Gastroesophageal sphincter (tissue), 4 donors: ENCODE measurements around the gene TMEM154. TPM values are rescaled to one million over a fixed set of nuclear protein-coding genes. Genes with fewer than 3 reads are reported as not detected.

Experiments used
- ATAC-seq: fragments of 150-250 bp; one replicate; pipeline ENCODE4 v1.9.1; 2016; ENCODE audit warnings: mild to moderate bottlenecking, moderate library complexity
- H3K27ac ChIP-seq, 4 donors: fragments of 200-600 bp; sonication (generic) in 3 of 4; 1 replicate in 3 of 4; 2 replicates in 1 of 4; pipeline ENCODE4 v1.5.1; 2016 to 2019
- H3K27me3 ChIP-seq: fragments of 200-600 bp; sonication (generic); one replicate; pipeline ENCODE4 v1.5.1; 2019
- H3K36me3 ChIP-seq, 2 donors: fragments of 200-600 bp; sonication (generic); one replicate each; pipeline ENCODE4 v1.5.1; 2019; ENCODE audit warnings: control low read depth in 1 of 2
- H3K4me1 ChIP-seq, 3 donors: fragments of 200-600 bp; sonication (generic); 1 replicate in 2 of 3; 2 replicates in 1 of 3; pipeline ENCODE4 v1.5.1; 2016 to 2019; ENCODE audit warnings: control low read depth in 2 of 3
- H3K4me3 ChIP-seq, 2 donors: fragments of 200-600 bp; sonication (generic); one replicate each; pipeline ENCODE4 v1.5.1; 2019; ENCODE audit warnings: mild to moderate bottlenecking in 1 of 2, moderate library complexity in 1 of 2
- H3K9me3 ChIP-seq, 3 donors: fragments of 200-600 bp; sonication (generic); one replicate each; pipeline ENCODE4 v1.5.1; 2017 to 2019; ENCODE audit warnings: control low read depth in 2 of 3
- EP300 ChIP-seq: sonication (generic); formaldehyde crosslinking; IDR thresholded peaks from one replicate; pipeline ENCODE4 v1.6.1; 2017; ENCODE audit warnings: antibody characterized with exemption, mild to moderate bottlenecking
- POLR2A ChIP-seq, 2 donors: fragments of 450-650 bp; IDR thresholded peaks; one replicate each; pipeline ENCODE4 v1.6.1; 2017; ENCODE audit warnings: antibody characterized with exemption in 2 of 2, mild to moderate bottlenecking in 2 of 2, moderate library complexity in 1 of 2
- POLR2AphosphoS5 ChIP-seq: sonication (generic); formaldehyde crosslinking; IDR thresholded peaks from one replicate; pipeline ENCODE4 v1.6.1; 2017; ENCODE audit warnings: antibody characterized with exemption
- WGBS, 2 donors: methylation state at CpG; one replicate each; pipeline ENCODE4 v1.1.5; 2018; ENCODE audit warnings: low coverage in 1 of 2; 5-methylcytosine and 5-hydroxymethylcytosine counted together
- total RNA-seq, 4 donors: library from RNA; depleted of rRNA; stranded (reverse); fragments of >200 nt; gene quantifications; one replicate each; pipeline ENCODE4 v1.1.0, GENCODE V29; 2016
- TF ChIP-seq, protein P1 (sequence below), 4 experiments: fragments of 200-600 bp in 2 of 4; fragments of 450-650 bp in 2 of 4; sonication (generic) in 1 of 4; IDR thresholded peaks; one replicate each; pipeline ENCODE4 v1.5.1; 2017 to 2019; ENCODE audit warnings: antibody characterized with exemption in 4 of 4, mild to moderate bottlenecking in 2 of 4, moderate library complexity in 2 of 4

The TMEM154 gene
- total RNA-seq, 4 donors from 2014 or later, result 0.77 to 13.6 (median 3.8) TPM

- H3K4me3 ChIP-seq, result no peak overlapping the region
- no peaks in the 10 kb centered on the region for H3K9me3 ChIP-seq
- no peaks in the 10 kb centered on the region for H3K27me3 ChIP-seq
- no peak for ATAC-seq
- H3K36me3 ChIP-seq, result no peaks in the 10 kb centered on the region
- no peak for TF ChIP-seq POLR2A (IDR thresholded peaks at IDR 0.05)
- TF ChIP-seq EP300, result no peak
- TF ChIP-seq POLR2AphosphoS5, result no peak
- TF ChIP-seq, protein P1, sequence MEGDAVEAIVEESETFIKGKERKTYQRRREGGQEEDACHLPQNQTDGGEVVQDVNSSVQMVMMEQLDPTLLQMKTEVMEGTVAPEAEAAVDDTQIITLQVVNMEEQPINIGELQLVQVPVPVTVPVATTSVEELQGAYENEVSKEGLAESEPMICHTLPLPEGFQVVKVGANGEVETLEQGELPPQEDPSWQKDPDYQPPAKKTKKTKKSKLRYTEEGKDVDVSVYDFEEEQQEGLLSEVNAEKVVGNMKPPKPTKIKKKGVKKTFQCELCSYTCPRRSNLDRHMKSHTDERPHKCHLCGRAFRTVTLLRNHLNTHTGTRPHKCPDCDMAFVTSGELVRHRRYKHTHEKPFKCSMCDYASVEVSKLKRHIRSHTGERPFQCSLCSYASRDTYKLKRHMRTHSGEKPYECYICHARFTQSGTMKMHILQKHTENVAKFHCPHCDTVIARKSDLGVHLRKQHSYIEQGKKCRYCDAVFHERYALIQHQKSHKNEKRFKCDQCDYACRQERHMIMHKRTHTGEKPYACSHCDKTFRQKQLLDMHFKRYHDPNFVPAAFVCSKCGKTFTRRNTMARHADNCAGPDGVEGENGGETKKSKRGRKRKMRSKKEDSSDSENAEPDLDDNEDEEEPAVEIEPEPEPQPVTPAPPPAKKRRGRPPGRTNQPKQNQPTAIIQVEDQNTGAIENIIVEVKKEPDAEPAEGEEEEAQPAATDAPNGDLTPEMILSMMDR (IDR thresholded peaks at IDR 0.05), result no peak
- H3K4me1 ChIP-seq, result no peaks in the 10 kb centered on the region
- WGBS, 2 donors, result 64 to 79% methylated on average over 4 to 9 of the region's 9 CpGs
- no peak overlapping the region for H3K27ac ChIP-seq
Observed at GRCh38 chr4:152572417-152573086, 107.2 kb downstream of the TMEM154 start.

DNA sequence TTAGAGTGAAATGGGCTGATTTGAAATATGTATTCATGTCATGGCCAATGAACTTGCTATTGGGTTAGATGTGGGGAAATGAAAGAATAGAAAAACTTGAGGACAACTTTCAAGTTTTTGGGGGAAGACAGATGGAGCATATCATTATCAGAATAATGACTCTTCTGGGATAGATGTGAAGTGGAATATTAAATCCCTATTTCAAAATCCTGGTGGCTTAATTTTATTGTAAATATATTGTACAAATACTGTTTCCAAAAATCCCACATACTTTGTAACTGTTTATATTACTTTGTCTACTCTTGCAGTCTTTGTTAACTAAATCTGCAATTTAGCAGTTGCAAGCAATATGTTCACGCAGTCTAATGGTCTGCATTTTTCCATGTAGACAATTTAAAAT lies 108.0 kb downstream of the TMEM154 start:
- H3K27ac ChIP-seq, result no peak overlapping the region
- H3K27me3 ChIP-seq, result no peaks in the 10 kb centered on the region
- TF ChIP-seq, protein P1 (IDR thresholded peaks at IDR 0.05), result no peak
- no peak for TF ChIP-seq POLR2AphosphoS5
- no peak for TF ChIP-seq EP300
- TF ChIP-seq POLR2A (IDR thresholded peaks at IDR 0.05), result no peak
- ATAC-seq, result no peak
- H3K9me3 ChIP-seq, result no peaks in the 10 kb centered on the region
- 56 to 100% methylated on average over 1 of the region's 1 CpG for WGBS, 2 donors
- H3K4me1 ChIP-seq, result no peaks in the 10 kb centered on the region
- no peaks in the 10 kb centered on the region for H3K36me3 ChIP-seq
- H3K4me3 ChIP-seq, result no peak overlapping the region

GRCh38 chr4:152571296-152571695 lies 108.5 kb downstream of the TMEM154 start:
- Histone ChIP-seq H3K27me3 (no peaks in the 10 kb centered on the region), H3K4me3 (no peak overlapping the region), H3K9me3 (no peaks in the 10 kb centered on the region), H3K27ac (no peak overlapping the region), H3K36me3 (no peaks in the 10 kb centered on the region), H3K4me1 (no peaks in the 10 kb centered on the region)
- ATAC-seq, result no peak
- TF ChIP-seq POLR2AphosphoS5, result no peak
- no peak for TF ChIP-seq POLR2A (IDR thresholded peaks at IDR 0.05)
- TF ChIP-seq, protein P1 (IDR thresholded peaks at IDR 0.05), result no peak
- no peak for TF ChIP-seq EP300
- 57 to 64% methylated on average over 1 of the region's 1 CpG for WGBS, 2 donors

Other genes with a start within 250 kb of the TMEM154 start
- gene FBXW7, start 143.9 kb downstream of the TMEM154 start, total RNA-seq, result 100 to 1,000 TPM in 1 of 4 donors, 10 to 100 TPM in 3; 55.1 to 120 (median 85.5) TPM
- gene TIGD4, start 99.7 kb upstream of the TMEM154 start, total RNA-seq, result under 1 TPM; 0.22 to 0.94 (median 0.47) TPM
- 10 to 100 TPM; 26.6 to 34.9 (median 29.5) TPM for gene ARFIP1, start 100.0 kb upstream of the TMEM154 start, total RNA-seq